SU-DHL-6 (cell line): ENCODE data around the gene ARIH1.
A peak's percentile ranks its signal among the peaks of the same experiment; 100 is the strongest.

ENCODE experiments used
- H2AFZ ChIP-seq: fragments of 200-600 bp; sonication (generic); 2 replicates; pipeline ENCODE4 v1.6.1; 2014; ENCODE audit warnings: low read depth, mild to moderate bottlenecking, moderate library complexity, mixed read lengths, antibody characterized with exemption, low read length; ENCODE audit not compliant: severe bottlenecking
- H3F3A ChIP-seq: fragments of 200-600 bp; shearing (Covaris generic); 2 replicates; pipeline ENCODE4 v1.6.0; 2016; ENCODE audit warnings: antibody characterized with exemption, mild to moderate bottlenecking; ENCODE audit not compliant: insufficient read depth
- H3K27ac ChIP-seq: fragments of 200-600 bp; sonication (generic); 2 replicates; pipeline ENCODE4 v1.5.1; 2016; ENCODE audit warnings: low read depth, mild to moderate bottlenecking, low read length, moderate library complexity, mixed read lengths
- H3K27me3 ChIP-seq: fragments of 200-600 bp; sonication (generic), shearing (Covaris generic); 2 replicates; pipeline ENCODE4 v1.6.0; 2014; ENCODE audit warnings: mild to moderate bottlenecking, low read length
- H3K36me3 ChIP-seq: fragments of 200-600 bp; sonication (generic); 2 replicates; pipeline ENCODE4 v1.6.1; 2014; ENCODE audit warnings: mild to moderate bottlenecking, low read length, mixed read lengths
- H3K4me2 ChIP-seq: fragments of 300-600, 200-600 bp; shearing (Covaris generic), sonication (generic); 2 replicates; pipeline ENCODE4 v1.6.0; 2014; ENCODE audit warnings: low read length, low read depth, mild to moderate bottlenecking; ENCODE audit not compliant: poor library complexity, severe bottlenecking
- H3K4me3 ChIP-seq: fragments of 200-600 bp; sonication (generic); 2 replicates; pipeline ENCODE4 v1.5.1; 2014; ENCODE audit warnings: antibody characterized with exemption, low read length, mild to moderate bottlenecking, mixed read lengths; ENCODE audit not compliant: insufficient read depth, poor library complexity, severe bottlenecking
- H3K79me2 ChIP-seq: fragments of 200-600 bp; sonication (generic); 2 replicates; pipeline ENCODE4 v1.6.1; 2014; ENCODE audit warnings: mild to moderate bottlenecking, low read length, moderate library complexity; ENCODE audit not compliant: insufficient read depth
- H3K9ac ChIP-seq: fragments of 200-600 bp; sonication (generic); 2 replicates; pipeline ENCODE4 v1.7.0; 2014; ENCODE audit warnings: mild to moderate bottlenecking, low read length
- H3K9me2 ChIP-seq: fragments of 200-600 bp; sonication (generic); replicated peaks from 2 replicates; pipeline ENCODE4 v1.6.1; 2014; ENCODE audit warnings: low read length; ENCODE audit not compliant: insufficient read depth
- H3K9me3 ChIP-seq: fragments of 200-600 bp; sonication (generic); 2 replicates; pipeline ENCODE4 v1.6.1; 2014; ENCODE audit warnings: low read length, mixed read lengths; ENCODE audit not compliant: insufficient read depth
- H4K20me1 ChIP-seq: fragments of 200-600 bp; sonication (generic); 2 replicates; pipeline ENCODE4 v1.6.1; 2014; ENCODE audit warnings: low read depth, mild to moderate bottlenecking, antibody characterized with exemption, low read length, moderate library complexity, mixed read lengths
- EZH2phosphoT487 ChIP-seq: fragments of 200-600 bp; sonication (generic), shearing (Covaris generic); conservative IDR thresholded peaks from 2 replicates; pipeline ENCODE4 v1.6.1; 2018; ENCODE audit warnings: mild to moderate bottlenecking, antibody characterized with exemption, low read length, moderate library complexity, mixed read lengths
- TF ChIP-seq, protein P1 (sequence below): fragments of 200-600 bp; sonication (generic); IDR thresholded peaks from one replicate; pipeline ENCODE4 v1.5.1; 2017; ENCODE audit warnings: antibody characterized with exemption, mild to moderate bottlenecking, low read length, moderate library complexity; ENCODE audit not compliant: insufficient read depth, poor library complexity, severe bottlenecking

The ARIH1 gene

DNA sequence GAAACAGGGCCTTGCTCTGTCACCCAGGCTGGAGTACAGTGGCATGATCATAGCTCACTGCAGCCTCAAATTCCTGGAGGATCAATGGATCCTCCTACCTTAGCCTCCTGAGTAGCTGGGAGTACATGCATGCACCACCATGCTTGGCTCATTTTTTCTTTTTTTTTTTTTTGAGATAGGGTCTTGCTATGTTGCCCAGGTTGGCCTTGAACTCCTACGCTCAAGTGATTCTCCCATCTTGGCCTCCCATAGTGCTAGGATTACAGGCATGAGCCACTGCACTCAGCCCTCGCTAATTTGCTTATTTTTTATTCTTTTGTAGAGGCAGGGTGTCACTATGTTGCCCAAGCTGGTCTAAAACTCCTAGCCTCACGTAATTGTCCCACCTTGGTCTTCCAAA, 6.0 kb upstream of the ARIH1 start:
- Histone ChIP-seq H3K27ac (no peak overlapping the region), H3K9me3 (no peaks in the 10 kb centered on the region)
- TF ChIP-seq, protein P1, sequence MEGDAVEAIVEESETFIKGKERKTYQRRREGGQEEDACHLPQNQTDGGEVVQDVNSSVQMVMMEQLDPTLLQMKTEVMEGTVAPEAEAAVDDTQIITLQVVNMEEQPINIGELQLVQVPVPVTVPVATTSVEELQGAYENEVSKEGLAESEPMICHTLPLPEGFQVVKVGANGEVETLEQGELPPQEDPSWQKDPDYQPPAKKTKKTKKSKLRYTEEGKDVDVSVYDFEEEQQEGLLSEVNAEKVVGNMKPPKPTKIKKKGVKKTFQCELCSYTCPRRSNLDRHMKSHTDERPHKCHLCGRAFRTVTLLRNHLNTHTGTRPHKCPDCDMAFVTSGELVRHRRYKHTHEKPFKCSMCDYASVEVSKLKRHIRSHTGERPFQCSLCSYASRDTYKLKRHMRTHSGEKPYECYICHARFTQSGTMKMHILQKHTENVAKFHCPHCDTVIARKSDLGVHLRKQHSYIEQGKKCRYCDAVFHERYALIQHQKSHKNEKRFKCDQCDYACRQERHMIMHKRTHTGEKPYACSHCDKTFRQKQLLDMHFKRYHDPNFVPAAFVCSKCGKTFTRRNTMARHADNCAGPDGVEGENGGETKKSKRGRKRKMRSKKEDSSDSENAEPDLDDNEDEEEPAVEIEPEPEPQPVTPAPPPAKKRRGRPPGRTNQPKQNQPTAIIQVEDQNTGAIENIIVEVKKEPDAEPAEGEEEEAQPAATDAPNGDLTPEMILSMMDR = no peak
- TF ChIP-seq EZH2phosphoT487 = no peak

DNA sequence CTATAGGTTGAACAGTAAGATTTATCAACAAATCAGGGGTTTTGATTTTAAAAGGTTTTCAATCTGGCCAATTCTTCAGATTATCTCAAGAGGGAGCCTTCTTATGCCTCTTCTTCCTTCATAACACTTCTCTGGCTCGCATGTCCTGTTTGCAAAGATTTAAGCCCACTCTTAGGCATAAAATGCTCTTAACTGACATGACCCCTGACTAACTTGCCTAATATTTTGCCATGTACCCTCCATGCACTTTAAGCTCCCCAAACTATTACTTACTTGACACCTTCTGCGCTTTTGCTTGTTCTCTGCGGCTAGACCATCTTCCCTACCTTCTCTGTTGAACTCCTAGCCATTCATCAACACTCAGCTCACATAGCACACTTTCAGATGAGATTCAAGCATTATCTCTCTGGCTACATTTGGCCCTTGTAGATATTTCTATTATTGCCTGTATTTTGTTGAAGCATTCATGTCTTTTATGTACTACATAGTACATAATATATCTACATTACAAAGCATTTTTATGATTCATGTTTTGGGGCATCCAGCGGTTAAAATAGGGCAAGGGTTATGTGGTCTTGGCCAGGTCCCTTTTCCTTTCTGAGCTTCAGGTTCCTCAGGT, 1.0 kb upstream of the ARIH1 start:
- Histone ChIP-seq H3K27ac (peak overlapping the region; percentile 87), H3K9ac (peak overlapping the region; percentile 89), H3K9me2 (no peaks in the 10 kb centered on the region), H2AFZ (peak overlapping the region; percentile 89), H3K36me3 (peaks cover 9% of the 10 kb centered on the region), H3K27me3 (no peaks in the 10 kb centered on the region), H3K9me3 (no peaks in the 10 kb centered on the region), H3F3A (peaks cover 20% of the 10 kb centered on the region), H3K4me3 (peak overlapping the region; percentile 83), H3K4me2 (peak overlapping the region; percentile 96), H3K79me2 (peaks cover 38% of the 10 kb centered on the region), H4K20me1 (peaks cover 5% of the 10 kb centered on the region)
- TF ChIP-seq, protein P1 = no peak
- no peak for TF ChIP-seq EZH2phosphoT487

More for the DNA sequence above, 6.0 kb upstream of the ARIH1 start:
- H3K27me3 ChIP-seq = no peaks in the 10 kb centered on the region
- H3K9ac ChIP-seq = no peak overlapping the region
- no peaks in the 10 kb centered on the region for H3K79me2 ChIP-seq
- H3K36me3 ChIP-seq = no peaks in the 10 kb centered on the region
- no peak overlapping the region for H3K4me3 ChIP-seq
- no peak overlapping the region for H3K4me2 ChIP-seq
- no peaks in the 10 kb centered on the region for H3K9me2 ChIP-seq
- no peak overlapping the region for H2AFZ ChIP-seq
- no peaks in the 10 kb centered on the region for H4K20me1 ChIP-seq
- peaks cover 2% of the 10 kb centered on the region; the same call in 1 of the 2 replicates for H3F3A ChIP-seq

GRCh38 chr15:72474466-72474911, 359 bp downstream of the ARIH1 start:
- Histone ChIP-seq H3K4me3 (peak overlapping the region; percentile 83), H4K20me1 (peaks cover 5% of the 10 kb centered on the region), H3K27me3 (no peaks in the 10 kb centered on the region), H3K9ac (peak overlapping the region; percentile 89), H3F3A (peaks cover 20% of the 10 kb centered on the region), H3K79me2 (peaks cover 52% of the 10 kb centered on the region), H2AFZ (peak overlapping the region; percentile 38), H3K9me2 (no peaks in the 10 kb centered on the region), H3K27ac (peak overlapping the region; percentile 87), H3K36me3 (peaks cover 9% of the 10 kb centered on the region), H3K9me3 (no peaks in the 10 kb centered on the region), H3K4me2 (peak overlapping the region; percentile 96)
- TF ChIP-seq EZH2phosphoT487 = no peak
- TF ChIP-seq, protein P1 = no peak
